ENCODE measurements around the gene CENPQ.

DNA sequence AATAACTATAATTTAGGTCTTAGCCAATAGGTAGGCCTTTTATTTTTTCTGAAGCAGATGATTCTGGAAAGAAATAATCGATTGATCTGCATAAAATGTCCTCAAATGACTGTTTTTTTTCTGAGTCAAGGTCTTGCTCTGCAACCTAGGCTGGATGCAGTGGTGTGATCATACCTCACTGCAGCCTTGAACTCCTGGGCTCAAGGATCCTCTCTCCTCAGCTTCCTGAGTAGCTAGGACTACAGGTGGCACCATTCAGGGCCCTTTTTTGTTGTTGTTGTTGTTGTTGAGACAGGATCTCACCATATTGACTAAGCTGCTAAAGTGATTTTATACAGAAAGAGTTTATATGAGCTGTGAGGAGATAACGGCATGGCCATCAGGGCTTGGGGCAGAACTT lies 54.7 kb downstream of the CENPQ start:
- no peak for TF ChIP-seq EZH2 (IDR thresholded peaks at IDR 0.05; ENCODE audit: low read depth, low read length, severe bottlenecking)
- TF ChIP-seq CREB1 (IDR thresholded peaks at IDR 0.05): no peak
- TF ChIP-seq, protein P1, sequence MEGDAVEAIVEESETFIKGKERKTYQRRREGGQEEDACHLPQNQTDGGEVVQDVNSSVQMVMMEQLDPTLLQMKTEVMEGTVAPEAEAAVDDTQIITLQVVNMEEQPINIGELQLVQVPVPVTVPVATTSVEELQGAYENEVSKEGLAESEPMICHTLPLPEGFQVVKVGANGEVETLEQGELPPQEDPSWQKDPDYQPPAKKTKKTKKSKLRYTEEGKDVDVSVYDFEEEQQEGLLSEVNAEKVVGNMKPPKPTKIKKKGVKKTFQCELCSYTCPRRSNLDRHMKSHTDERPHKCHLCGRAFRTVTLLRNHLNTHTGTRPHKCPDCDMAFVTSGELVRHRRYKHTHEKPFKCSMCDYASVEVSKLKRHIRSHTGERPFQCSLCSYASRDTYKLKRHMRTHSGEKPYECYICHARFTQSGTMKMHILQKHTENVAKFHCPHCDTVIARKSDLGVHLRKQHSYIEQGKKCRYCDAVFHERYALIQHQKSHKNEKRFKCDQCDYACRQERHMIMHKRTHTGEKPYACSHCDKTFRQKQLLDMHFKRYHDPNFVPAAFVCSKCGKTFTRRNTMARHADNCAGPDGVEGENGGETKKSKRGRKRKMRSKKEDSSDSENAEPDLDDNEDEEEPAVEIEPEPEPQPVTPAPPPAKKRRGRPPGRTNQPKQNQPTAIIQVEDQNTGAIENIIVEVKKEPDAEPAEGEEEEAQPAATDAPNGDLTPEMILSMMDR (IDR thresholded peaks at IDR 0.05; ENCODE audit: control extremely low read depth in 1 of 3, insufficient read depth in 1 of 3, low read depth in 1 of 3, low read length in 3 of 3): no peak
- TF ChIP-seq ASH2L (IDR thresholded peaks at IDR 0.05; ENCODE audit: low read length): no peak
- TF ChIP-seq POLR2AphosphoS5 (IDR thresholded peaks at IDR 0.05; ENCODE audit: low read depth, low read length): no peak
- TF ChIP-seq BRCA1 (IDR thresholded peaks at IDR 0.05; ENCODE audit: low read depth, low read length): no peak
- TF ChIP-seq SIN3A (conservative IDR thresholded peaks at IDR 0.05 in 1 of 2, IDR thresholded peaks at IDR 0.05 in 1 of 2; ENCODE audit: low read depth in 1 of 2, low read length in 2 of 2): no peak
- TF ChIP-seq TCF12 (IDR thresholded peaks at IDR 0.05; ENCODE audit: low read depth, low read length): no peak
- TF ChIP-seq, protein P2, sequence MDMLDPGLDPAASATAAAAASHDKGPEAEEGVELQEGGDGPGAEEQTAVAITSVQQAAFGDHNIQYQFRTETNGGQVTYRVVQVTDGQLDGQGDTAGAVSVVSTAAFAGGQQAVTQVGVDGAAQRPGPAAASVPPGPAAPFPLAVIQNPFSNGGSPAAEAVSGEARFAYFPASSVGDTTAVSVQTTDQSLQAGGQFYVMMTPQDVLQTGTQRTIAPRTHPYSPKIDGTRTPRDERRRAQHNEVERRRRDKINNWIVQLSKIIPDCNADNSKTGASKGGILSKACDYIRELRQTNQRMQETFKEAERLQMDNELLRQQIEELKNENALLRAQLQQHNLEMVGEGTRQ (IDR thresholded peaks at IDR 0.05; ENCODE audit: low read length): no peak
- no peak for TF ChIP-seq RAD21 (IDR thresholded peaks at IDR 0.05 in 1 of 2, conservative IDR thresholded peaks at IDR 0.05 in 1 of 2; ENCODE audit: low read depth in 2 of 2, low read length in 2 of 2)
- TF ChIP-seq JUND (IDR thresholded peaks at IDR 0.05; ENCODE audit: low read length): no peak
- TF ChIP-seq, protein P3, sequence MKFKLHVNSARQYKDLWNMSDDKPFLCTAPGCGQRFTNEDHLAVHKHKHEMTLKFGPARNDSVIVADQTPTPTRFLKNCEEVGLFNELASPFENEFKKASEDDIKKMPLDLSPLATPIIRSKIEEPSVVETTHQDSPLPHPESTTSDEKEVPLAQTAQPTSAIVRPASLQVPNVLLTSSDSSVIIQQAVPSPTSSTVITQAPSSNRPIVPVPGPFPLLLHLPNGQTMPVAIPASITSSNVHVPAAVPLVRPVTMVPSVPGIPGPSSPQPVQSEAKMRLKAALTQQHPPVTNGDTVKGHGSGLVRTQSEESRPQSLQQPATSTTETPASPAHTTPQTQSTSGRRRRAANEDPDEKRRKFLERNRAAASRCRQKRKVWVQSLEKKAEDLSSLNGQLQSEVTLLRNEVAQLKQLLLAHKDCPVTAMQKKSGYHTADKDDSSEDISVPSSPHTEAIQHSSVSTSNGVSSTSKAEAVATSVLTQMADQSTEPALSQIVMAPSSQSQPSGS (IDR thresholded peaks at IDR 0.05; ENCODE audit: low read length): no peak
- no peak for TF ChIP-seq KDM5A (IDR thresholded peaks at IDR 0.05; ENCODE audit: low read length)
- TF ChIP-seq TEAD4 (IDR thresholded peaks at IDR 0.05; ENCODE audit: low read depth, low read length): no peak

All from H1 (cell line).